Endothelial cell of umbilical vein (primary cell): ENCODE data around the gene SELP.

Source experiments
- EZH2 ChIP-seq: IDR thresholded peaks from 2 replicates; pipeline ENCODE4 v1.6.1; 2012; ENCODE audit warnings: borderline replicate concordance, low read depth, mild to moderate bottlenecking, moderate library complexity, low read length, inconsistent platforms; ENCODE audit not compliant: severe bottlenecking
- JUN ChIP-seq: IDR thresholded peaks from 2 replicates; pipeline ENCODE4 v1.6.1; 2011; ENCODE audit warnings: borderline replicate concordance, low read depth; ENCODE audit not compliant: insufficient read length, insufficient read depth
- MYC ChIP-seq: IDR thresholded peaks from one replicate; pipeline ENCODE4 v1.6.1; 2011; ENCODE audit warnings: mild to moderate bottlenecking, low read depth, low read length
- POLR2A ChIP-seq: IDR thresholded peaks from 2 replicates; pipeline ENCODE4 v1.6.1; 2012; ENCODE audit warnings: low read depth, mild to moderate bottlenecking, control low read depth, low read length
- POLR2AphosphoS5 ChIP-seq: IDR thresholded peaks from 2 replicates; pipeline ENCODE4 v1.6.1; 2012; ENCODE audit warnings: low read depth, mild to moderate bottlenecking, control low read depth, low read length, moderate library complexity; ENCODE audit not compliant: insufficient read depth
- TF ChIP-seq, protein P1 (sequence below), 2 donors: IDR thresholded peaks; 1 replicate in 1 of 2; 2 replicates in 1 of 2; pipeline ENCODE4 v1.5.1; 2011; ENCODE audit warnings: low read length in 2 of 2, mild to moderate bottlenecking in 2 of 2, moderate library complexity in 2 of 2, control low read depth in 1 of 2, inconsistent platforms in 1 of 2, low read depth in 1 of 2; ENCODE audit not compliant: insufficient read depth in 1 of 2; ENCODE audit errors: extremely low read depth in 1 of 2
- TF ChIP-seq, protein P2 (sequence below): IDR thresholded peaks from 2 replicates; pipeline ENCODE4 v1.6.1; 2011; ENCODE audit not compliant: insufficient read depth, insufficient read length

DNA sequence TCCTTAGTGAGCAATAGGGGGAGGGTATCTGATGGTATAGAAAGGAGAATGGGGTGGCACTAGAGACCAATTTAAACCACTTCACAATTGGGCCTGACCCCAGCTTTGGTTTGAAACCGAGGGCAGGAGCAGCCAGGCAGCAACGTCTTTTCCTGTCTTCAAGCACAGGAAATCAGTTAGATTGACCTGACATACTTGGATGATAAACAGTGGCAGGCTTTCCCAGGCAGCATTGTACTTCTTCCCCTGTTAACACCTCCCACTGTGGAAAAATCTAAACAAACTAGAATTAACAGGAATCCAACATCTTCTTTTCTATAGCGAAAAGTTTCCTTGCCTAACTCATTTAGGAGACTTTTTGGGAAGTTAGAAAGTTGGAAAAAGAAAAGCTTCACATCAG lies 40.9 kb upstream of the SELP start:
- TF ChIP-seq, protein P1, sequence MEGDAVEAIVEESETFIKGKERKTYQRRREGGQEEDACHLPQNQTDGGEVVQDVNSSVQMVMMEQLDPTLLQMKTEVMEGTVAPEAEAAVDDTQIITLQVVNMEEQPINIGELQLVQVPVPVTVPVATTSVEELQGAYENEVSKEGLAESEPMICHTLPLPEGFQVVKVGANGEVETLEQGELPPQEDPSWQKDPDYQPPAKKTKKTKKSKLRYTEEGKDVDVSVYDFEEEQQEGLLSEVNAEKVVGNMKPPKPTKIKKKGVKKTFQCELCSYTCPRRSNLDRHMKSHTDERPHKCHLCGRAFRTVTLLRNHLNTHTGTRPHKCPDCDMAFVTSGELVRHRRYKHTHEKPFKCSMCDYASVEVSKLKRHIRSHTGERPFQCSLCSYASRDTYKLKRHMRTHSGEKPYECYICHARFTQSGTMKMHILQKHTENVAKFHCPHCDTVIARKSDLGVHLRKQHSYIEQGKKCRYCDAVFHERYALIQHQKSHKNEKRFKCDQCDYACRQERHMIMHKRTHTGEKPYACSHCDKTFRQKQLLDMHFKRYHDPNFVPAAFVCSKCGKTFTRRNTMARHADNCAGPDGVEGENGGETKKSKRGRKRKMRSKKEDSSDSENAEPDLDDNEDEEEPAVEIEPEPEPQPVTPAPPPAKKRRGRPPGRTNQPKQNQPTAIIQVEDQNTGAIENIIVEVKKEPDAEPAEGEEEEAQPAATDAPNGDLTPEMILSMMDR (IDR thresholded peaks at IDR 0.05; ENCODE audit: extremely low read depth in 1 of 2, insufficient read depth in 1 of 2, low read depth in 1 of 2, low read length in 2 of 2): no peak
- TF ChIP-seq MYC: no peak
- no peak for TF ChIP-seq POLR2A
- no peak for TF ChIP-seq EZH2
- peak; percentile 26 for TF ChIP-seq POLR2AphosphoS5
- no peak for TF ChIP-seq JUN
- TF ChIP-seq, protein P2, sequence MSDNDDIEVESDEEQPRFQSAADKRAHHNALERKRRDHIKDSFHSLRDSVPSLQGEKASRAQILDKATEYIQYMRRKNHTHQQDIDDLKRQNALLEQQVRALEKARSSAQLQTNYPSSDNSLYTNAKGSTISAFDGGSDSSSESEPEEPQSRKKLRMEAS: no peak
